SHP77 treated with DMSO at 0.1 percent for 48 hours (cell line): ENCODE results near the gene FAAH2.
"Not testable (repeated sequence)": the region's sequence is repeated elsewhere in the genome, so short reads cannot be mapped to it uniquely, and the experiment has no call there.

Source experiments
- DNase-seq: peaks from one replicate; lab custom pipeline; 2025; lab: John Stamatoyannopoulos, UW

FAAH2 gene

GRCh38 chrX:57286507-57287251, at the start of gene FAAH2:
Gene FAAH2, plus strand, starts transcription at chrX:57286706. Its CDS starts 120 bp downstream, at chrX:57286826.
- DNase-seq: peak; percentile 96

- no peak for DNase-seq
Observed at GRCh38 chrX:57241967-57242366, 44.5 kb upstream of the FAAH2 start.

- DNase-seq: no peak
Observed at GRCh38 chrX:57251965-57252364, 34.5 kb upstream of the FAAH2 start.

GRCh38 chrX:57265126-57265525, 21.4 kb upstream of the FAAH2 start:
- DNase-seq: no peak

GRCh38 chrX:57266275-57266674, 20.2 kb upstream of the FAAH2 start:
- no peak for DNase-seq

- no peak for DNase-seq
Observed at GRCh38 chrX:57266871-57267270, 19.6 kb upstream of the FAAH2 start.

- DNase-seq: no peak
Observed at GRCh38 chrX:57267308-57267707, 19.2 kb upstream of the FAAH2 start.

- DNase-seq: no peak
Observed at GRCh38 chrX:57270980-57271379, 15.5 kb upstream of the FAAH2 start.

GRCh38 chrX:57282568-57282967, 3.9 kb upstream of the FAAH2 start:
- DNase-seq: no peak

GRCh38 chrX:57285001-57285400, 1.5 kb upstream of the FAAH2 start:
- DNase-seq: no peak

- no peak for DNase-seq
Observed at GRCh38 chrX:57289089-57289488, 2.6 kb downstream of the FAAH2 start.

GRCh38 chrX:57294961-57295360, 8.5 kb downstream of the FAAH2 start:
- no peak for DNase-seq

GRCh38 chrX:57295679-57296078, 9.2 kb downstream of the FAAH2 start:
- DNase-seq: not testable (repeated sequence)

GRCh38 chrX:57313583-57314215, 27.2 kb downstream of the FAAH2 start:
- no peak for DNase-seq

GRCh38 chrX:57329008-57329407, 42.5 kb downstream of the FAAH2 start:
- no peak for DNase-seq

- peak; percentile 42 for DNase-seq
Observed at GRCh38 chrX:57335790-57336189, 49.3 kb downstream of the FAAH2 start.

GRCh38 chrX:57353472-57354132, 67.1 kb downstream of the FAAH2 start:
- no peak for DNase-seq

GRCh38 chrX:57364145-57364544, 77.6 kb downstream of the FAAH2 start:
- DNase-seq: no peak

- no peak for DNase-seq
Observed at GRCh38 chrX:57366430-57366829, 79.9 kb downstream of the FAAH2 start.

GRCh38 chrX:57367649-57368048, 81.1 kb downstream of the FAAH2 start:
- no peak for DNase-seq

GRCh38 chrX:57368158-57368557, 81.7 kb downstream of the FAAH2 start:
- no peak for DNase-seq

- no peak for DNase-seq
Observed at GRCh38 chrX:57379296-57379695, 92.8 kb downstream of the FAAH2 start.
